Measurements from ENCODE around the gene LRRC10B.

GRCh38 chr11:61484541-61484940, 24.0 kb upstream of the LRRC10B start:
- TF ChIP-seq CTCF (IDR thresholded peaks at IDR 0.05): no peak
- no peak for TF ChIP-seq POLR2A (IDR thresholded peaks at IDR 0.05)
- no peak for TF ChIP-seq POLR2AphosphoS5 (IDR thresholded peaks at IDR 0.05)
- no peak for TF ChIP-seq EP300 (IDR thresholded peaks at IDR 0.05)

Measured in sigmoid colon (tissue), 4 donors.